Pancreas (tissue), 10 donors: ENCODE measurements around the gene LYRM2. TPM values are rescaled to one million over a fixed set of nuclear protein-coding genes. Genes with fewer than 3 reads are reported as not detected.

Experiments used
- ATAC-seq, 4 donors: fragments of 200-7000 bp; cut with Tn5 transposase; one replicate each; pipeline versions ENCODE4 v1.8.0 to v1.9.1; 2020; ENCODE audit warnings: mild to moderate bottlenecking in 4 of 4, moderate library complexity in 4 of 4
- DNase-seq, 6 donors: peaks; one replicate each; pipeline ENCODE4 v3.0.0-alpha.2; 2020
- FAIRE-seq: peaks from 2 replicates; lab custom pipeline; 2012; peaks lifted over from hg19 to GRCh38; lab: Jason Lieb, UNC
- H3K27ac ChIP-seq, 4 donors: fragments of 200-600 bp; sonication (generic); 1 replicate in 3 of 4; 2 replicates in 1 of 4; pipeline versions ENCODE4 v1.5.0 to v1.8.0; 2020
- H3K27me3 ChIP-seq, 4 donors: fragments of 200-600 bp; one replicate each; pipeline ENCODE4 v1.8.0; 2021
- H3K36me3 ChIP-seq, 3 donors: fragments of 200-600 bp; sonication (generic) in 1 of 3; one replicate each; pipeline versions ENCODE4 v1.5.0 to v1.8.0; 2020 to 2021
- H3K4me1 ChIP-seq, 3 donors: fragments of 200-600 bp; one replicate each; pipeline ENCODE4 v1.8.0; 2021
- H3K4me3 ChIP-seq, 4 donors: fragments of 200-600 bp; sonication (generic) in 2 of 4; one replicate each; pipeline versions ENCODE4 v1.5.0 to v1.8.0; 2020 to 2021
- H3K9me3 ChIP-seq, 4 donors: fragments of 200-600 bp; one replicate each; pipeline ENCODE4 v1.8.0; 2021
- WGBS, 2 donors: extraction: QIAGEN DNeasy Blood & Tissue Kit; methylation state at CpG; one replicate each; pipeline ENCODE4 v1.1.7; 2013; 5-methylcytosine and 5-hydroxymethylcytosine counted together
- intact Hi-C, 3 donors: fragments of 100-400 bp; cut with DNase I; formaldehyde crosslinking; loops; one replicate each; pipeline versions ENCODE4 v1.11.1 to v1.14.2; 2022
- polyA plus RNA-seq, 2 donors: library from polyadenylated mRNA; stranded (reverse); fragments of 200-250 nt; gene quantifications; one replicate each; pipeline ENCODE4 v1.2.3, GENCODE V29; 2013
- total RNA-seq, 6 donors: library from RNA; stranded (reverse); fragmentation: NEBNext Ultra II Directional in 4 of 6; extraction: Animal tissue kit (Norgen Biotek cat#: 25700) in 4 of 6; gene quantifications; one replicate each; pipeline versions ENCODE4 v1.2.1 to v1.2.4, GENCODE V29; 2021 to 2023
- TF ChIP-seq, protein P1 (sequence below), 4 donors: fragments of 200-600 bp; sonication (generic) in 3 of 4; IDR thresholded peaks; one replicate each; pipeline versions ENCODE4 v1.5.0 to v1.8.0; 2021; ENCODE audit warnings: antibody characterized with exemption in 4 of 4
- donor health status: healthy with polysubstance abuse.
- donor health status: DM: no; HTN: no; CAD: no; lungs with moderate emphysema.
- donor health status: DM: no; HTN: no; CAD: no.
- donor health status: control.
- donor health status: control.
- donor health status: Bipolar disorder and iron deficiency.
- donor health status: DM: yes; HTN: yes; CAD: no.
- donor health status: DM: no; HTN: no; CAD: no.
- donor health status: DM: no; HTN: no; CAD: no.
- donor health status: DM: yes; HTN: yes; CAD: no.

The LYRM2 gene
- total and polyA plus RNA-seq, 8 donors: 6.5 to 17.6 (median 15.7) TPM

DNA sequence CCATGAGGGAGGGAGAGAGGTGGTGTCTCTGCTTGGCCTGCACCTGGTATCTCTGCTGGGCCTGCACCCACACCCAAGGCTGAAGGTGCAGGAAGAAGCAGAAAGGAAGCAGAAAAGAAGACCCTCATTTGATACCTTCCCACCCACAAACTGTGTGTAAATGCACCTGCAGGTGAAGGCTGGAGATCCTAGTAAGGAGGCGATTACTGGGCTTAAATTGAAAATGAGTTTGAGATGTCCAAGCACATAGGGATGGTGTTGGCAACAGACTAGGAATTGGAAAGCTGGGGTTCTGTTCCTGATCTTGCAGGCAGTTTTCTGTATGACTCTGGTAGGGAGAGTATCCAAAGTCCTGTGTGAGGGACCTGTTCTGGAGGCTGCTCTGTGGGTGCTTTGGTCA, 74.7 kb downstream of the LYRM2 start:
- Histone ChIP-seq H3K4me3 (no peak overlapping the region), H3K9me3 (no peaks in the 10 kb centered on the region), H3K4me1 (no peaks in the 10 kb centered on the region), H3K27me3 (no peaks in the 10 kb centered on the region), H3K27ac (no peak overlapping the region), H3K36me3 (no peaks in the 10 kb centered on the region)
- ATAC-seq (no peak), FAIRE-seq (no peak), DNase-seq (no peak)
- 97 to 100% methylated on average over 1 of the region's 1 CpG for WGBS, 2 donors
- TF ChIP-seq, protein P1, sequence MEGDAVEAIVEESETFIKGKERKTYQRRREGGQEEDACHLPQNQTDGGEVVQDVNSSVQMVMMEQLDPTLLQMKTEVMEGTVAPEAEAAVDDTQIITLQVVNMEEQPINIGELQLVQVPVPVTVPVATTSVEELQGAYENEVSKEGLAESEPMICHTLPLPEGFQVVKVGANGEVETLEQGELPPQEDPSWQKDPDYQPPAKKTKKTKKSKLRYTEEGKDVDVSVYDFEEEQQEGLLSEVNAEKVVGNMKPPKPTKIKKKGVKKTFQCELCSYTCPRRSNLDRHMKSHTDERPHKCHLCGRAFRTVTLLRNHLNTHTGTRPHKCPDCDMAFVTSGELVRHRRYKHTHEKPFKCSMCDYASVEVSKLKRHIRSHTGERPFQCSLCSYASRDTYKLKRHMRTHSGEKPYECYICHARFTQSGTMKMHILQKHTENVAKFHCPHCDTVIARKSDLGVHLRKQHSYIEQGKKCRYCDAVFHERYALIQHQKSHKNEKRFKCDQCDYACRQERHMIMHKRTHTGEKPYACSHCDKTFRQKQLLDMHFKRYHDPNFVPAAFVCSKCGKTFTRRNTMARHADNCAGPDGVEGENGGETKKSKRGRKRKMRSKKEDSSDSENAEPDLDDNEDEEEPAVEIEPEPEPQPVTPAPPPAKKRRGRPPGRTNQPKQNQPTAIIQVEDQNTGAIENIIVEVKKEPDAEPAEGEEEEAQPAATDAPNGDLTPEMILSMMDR (IDR thresholded peaks at IDR 0.05): no peak
- intact Hi-C loops: no loop called here

DNA sequence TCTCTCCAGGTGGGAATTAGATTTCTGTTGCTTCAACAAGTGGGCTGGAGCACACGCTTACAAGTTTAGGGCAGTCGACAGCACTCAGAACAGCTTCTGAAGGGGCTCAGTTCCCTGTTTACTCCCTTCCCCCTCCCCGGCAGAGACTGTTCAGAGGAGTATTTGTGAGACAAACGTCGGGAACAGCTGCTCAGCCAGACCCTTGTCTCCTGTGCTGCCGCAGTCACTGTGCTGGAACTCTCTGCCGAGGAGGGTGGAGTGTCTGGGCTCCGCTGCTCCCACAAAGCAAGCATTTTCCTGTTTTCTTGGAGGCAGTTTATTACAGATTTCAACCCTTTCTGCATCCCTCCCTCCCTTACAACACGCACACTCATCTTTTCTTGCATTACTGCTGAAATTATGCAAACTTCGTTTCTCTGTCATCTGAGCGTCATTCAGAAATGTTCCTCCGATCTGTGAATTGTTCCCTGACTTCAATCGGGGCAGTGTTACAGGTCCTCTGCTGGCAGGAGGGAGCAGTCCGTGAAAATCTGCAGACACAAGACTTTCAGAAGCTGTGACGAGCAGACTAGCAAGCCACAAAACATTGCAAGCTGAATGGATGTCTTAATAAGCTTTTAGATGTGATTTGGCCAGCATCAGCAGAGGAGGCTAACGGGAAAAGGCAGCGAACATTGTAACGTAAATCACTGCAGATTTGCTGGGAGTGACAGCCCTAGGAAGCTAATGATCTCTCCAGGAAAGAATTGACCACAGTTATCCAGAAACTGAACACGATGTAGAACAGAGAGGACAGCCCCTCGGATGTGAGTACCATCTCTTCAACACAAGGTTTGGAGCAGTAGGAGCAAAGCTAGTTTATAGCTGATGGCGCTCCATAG, 76.2 kb downstream of the LYRM2 start:
- FAIRE-seq: no peak
- no peaks in the 10 kb centered on the region for H3K36me3 ChIP-seq
- TF ChIP-seq, protein P1 (IDR thresholded peaks at IDR 0.05): no peak
- H3K4me3 ChIP-seq: no peak overlapping the region
- H3K4me1 ChIP-seq: no peaks in the 10 kb centered on the region
- no peak overlapping the region for H3K27ac ChIP-seq
- 74 to 78% methylated on average over 21 of the region's 21 CpGs for WGBS, 2 donors
- peak in 2 of 4 donors; percentile 27 to 47 for ATAC-seq
- H3K27me3 ChIP-seq: no peaks in the 10 kb centered on the region
- H3K9me3 ChIP-seq: no peaks in the 10 kb centered on the region
- intact Hi-C loops: no loop called here
- DNase-seq: no peak

DNA sequence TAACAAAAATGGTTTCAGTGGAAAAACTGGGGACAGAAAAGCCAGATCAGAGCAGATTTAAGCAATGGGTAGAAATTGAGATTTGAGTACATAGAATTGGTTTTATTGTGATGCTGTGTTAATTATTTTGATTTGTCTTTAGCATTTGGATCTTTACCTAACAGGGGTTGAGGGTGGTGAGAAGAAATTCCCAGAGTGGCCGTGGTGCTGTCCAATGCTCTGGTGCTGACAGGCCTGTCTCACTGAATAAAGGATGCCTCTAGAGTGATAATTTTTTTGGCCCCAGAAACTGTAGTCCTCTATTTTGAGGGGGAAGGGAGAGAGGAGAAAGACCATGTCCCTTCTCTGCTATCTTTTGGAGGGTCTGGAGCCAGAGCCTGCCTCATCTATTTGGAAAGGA, 79.1 kb downstream of the LYRM2 start:
- no peak for FAIRE-seq
- no peaks in the 10 kb centered on the region for H3K9me3 ChIP-seq
- ATAC-seq: no peak
- TF ChIP-seq, protein P1 (IDR thresholded peaks at IDR 0.05): no peak
- WGBS, 2 donors: 93 to 96% methylated on average over 1 of the region's 1 CpG
- no peak overlapping the region for H3K4me3 ChIP-seq
- intact Hi-C loops: no loop called here
- no peaks in the 10 kb centered on the region for H3K36me3 ChIP-seq
- H3K4me1 ChIP-seq: no peaks in the 10 kb centered on the region
- no peak overlapping the region for H3K27ac ChIP-seq
- no peaks in the 10 kb centered on the region for H3K27me3 ChIP-seq
- DNase-seq: no peak

DNA sequence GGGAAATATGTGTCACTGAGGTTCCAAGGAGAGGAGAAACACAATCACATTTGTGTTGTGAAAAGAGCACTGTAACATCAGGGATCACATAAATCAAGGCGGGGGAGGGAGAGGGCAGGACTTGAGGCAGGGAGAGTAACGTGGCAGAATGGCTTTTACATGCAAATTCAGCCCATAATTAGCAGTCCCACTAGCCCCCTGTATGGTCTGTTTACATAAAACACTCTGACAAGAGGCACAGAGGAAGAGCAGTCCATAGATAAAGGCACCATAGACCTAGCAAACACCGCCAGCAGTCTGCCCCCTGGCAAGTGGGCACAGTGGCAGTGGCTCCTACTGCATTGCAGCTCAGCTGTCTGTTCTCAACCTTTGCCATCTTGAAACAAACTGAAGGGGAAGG, 82.7 kb downstream of the LYRM2 start:
- intact Hi-C loops: no loop called here

More for the DNA sequence above, 82.7 kb downstream of the LYRM2 start:
- TF ChIP-seq, protein P1 (IDR thresholded peaks at IDR 0.05): no peak
- no peaks in the 10 kb centered on the region for H3K9me3 ChIP-seq
- H3K4me1 ChIP-seq: no peaks in the 10 kb centered on the region
- WGBS, 2 donors: 68 to 71% methylated on average over 3 of the region's 3 CpGs
- FAIRE-seq: no peak
- no peak for DNase-seq
- H3K36me3 ChIP-seq: no peaks in the 10 kb centered on the region
- no peaks in the 10 kb centered on the region for H3K27me3 ChIP-seq
- H3K4me3 ChIP-seq: no peak overlapping the region
- no peak for ATAC-seq
- no peak overlapping the region for H3K27ac ChIP-seq
